Measurements from ENCODE around the gene HOXA3.

HOXA3 gene

DNA sequence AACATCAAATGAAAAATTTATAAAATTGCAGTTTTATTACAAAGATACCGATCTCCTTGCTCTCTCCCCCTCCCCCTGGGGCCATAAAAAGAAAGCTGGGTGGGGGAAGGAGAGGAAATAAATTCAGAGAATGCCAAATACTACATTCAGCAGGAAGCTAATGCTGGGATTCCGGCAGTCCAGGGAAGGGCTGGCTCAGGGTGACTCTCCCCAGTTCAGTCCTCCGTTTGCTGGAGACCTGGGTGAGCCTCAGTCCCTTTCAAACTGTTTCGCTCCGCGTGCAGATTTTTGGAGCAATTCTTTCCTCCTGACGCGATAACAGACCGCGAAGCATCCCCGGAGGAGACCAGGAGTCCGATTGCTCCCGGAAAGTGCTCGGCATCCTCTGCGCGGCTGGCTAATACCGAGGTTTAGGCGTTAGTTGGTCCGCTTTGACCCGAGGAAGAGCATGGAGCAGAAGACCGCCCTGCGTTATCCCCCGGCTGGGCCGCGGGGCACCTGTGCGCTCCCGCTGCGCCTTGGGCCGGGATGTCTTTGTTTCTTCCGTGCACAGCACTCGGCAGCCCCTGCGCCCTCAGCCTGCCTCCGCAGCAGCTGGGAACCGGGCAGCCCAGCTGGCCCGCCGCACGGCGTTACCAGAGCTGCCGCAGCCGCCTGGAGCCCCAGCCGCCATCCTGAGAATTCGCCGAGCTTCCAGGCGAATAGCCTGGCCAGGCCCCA is 46.0 kb downstream of the HOXA3 start:
- DNase-seq (ENCODE audit: low read depth in 1 of 2, low spot score in 1 of 2) = no peak

DNA sequence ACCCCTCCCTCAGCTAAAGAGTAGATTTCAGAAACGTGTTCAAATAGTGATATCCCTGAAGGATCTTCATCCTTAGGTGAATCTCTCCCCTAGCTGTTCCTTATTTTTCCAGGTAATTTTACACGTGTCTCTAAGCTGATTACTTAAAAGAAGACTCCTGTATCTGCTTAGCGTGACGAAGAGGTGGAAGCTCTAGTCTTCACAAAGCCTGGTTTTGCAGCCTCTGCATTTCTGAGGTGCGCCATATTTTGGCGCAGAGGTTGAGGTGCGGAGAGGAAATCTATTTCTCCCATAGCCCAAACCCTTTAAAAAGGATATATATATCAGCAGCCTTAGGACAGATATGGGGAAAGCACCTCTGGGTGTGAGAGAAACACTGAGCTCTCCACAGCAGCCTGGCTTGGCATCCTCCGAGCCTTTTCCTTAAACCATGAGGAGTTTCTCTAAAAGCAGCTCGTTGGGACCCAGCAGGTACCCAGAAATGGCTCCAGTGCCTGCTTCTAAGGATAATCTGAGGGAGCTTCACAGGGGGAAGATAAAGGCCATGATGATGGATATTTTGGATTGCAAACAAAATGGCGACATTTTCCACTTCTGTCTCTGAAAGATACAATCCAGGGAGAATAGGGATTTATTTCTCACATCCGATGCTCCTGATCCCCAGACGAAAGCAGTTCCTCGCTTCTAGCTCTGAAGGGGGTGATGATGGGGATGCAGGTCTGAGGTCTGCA is 46.9 kb downstream of the HOXA3 start:
- no peak for DNase-seq (ENCODE audit: low read depth in 1 of 2, low spot score in 1 of 2)

DNA sequence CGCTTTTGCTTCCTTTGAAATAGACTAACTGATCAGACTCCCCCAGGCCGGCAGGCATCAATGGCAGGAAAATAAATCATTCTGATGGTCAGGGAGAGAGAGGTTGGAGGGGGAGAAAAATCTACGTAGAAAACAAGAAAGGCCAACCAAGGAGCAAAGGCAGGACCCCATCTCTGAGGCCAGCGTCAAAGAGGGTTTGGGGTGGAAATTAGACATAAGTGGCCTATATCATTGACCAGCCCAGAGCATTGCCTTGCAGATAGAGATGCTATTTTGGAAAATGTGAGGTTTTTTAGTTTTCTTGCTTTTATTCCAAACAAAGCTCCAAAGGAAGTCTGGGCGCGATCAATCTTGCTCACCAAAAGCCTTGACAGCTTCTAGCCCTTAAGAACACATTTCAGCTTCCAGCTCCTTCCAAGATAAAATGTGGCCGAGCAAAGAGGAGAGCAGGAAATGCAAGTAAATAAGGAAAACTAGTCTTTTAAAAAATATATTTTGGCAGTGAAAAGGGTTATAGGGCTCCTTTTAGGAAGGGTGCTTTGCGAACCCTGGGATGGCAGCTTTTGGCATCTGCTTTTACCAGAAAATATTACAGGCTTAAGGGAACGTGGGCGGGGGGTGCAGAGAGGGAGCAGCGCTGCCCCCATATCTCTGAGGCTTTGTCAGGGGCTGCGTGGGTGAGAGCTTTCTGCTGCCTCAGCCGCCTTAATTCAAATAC is 47.9 kb downstream of the HOXA3 start:
- DNase-seq (ENCODE audit: low read depth in 1 of 2, low spot score in 1 of 2) = no peak

DNA sequence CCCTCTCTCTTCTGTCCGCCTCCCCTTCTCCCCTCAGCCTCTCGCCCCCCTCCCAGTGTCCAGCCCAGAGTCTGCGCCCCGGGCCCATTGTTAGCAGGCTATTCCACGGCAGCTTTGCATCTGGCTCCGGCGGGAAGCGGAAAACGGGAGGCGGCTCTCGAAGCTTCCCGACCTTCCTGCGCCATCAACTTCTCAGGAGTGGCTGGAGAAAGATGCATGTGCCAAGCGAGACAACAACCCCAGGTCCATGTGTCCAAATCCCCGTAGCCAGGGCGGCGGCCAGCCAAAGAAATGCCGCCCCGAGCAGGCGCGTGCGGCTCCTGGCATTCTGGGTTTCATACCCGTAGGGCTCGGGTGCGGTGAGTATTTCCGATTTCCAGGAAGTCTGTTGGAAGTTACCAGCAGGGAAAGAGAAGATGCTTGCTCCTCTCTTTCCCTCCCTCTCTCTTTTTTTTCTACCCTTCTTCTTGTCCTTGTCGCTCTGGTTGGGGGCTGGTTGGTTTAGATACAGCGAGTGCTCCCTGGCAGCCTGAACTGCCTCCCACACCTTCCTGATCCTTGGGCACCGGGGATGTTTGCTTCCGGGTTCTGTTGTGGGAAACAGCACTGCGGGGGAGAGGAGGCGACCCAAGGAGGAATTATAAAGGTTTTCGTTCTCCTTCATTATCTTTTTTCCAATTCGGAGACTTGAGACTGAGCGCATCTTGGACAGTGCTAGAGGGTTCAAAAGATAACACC is 48.7 kb downstream of the HOXA3 start:
- DNase-seq (ENCODE audit: low read depth in 1 of 2, low spot score in 1 of 2) = no peak

DNA sequence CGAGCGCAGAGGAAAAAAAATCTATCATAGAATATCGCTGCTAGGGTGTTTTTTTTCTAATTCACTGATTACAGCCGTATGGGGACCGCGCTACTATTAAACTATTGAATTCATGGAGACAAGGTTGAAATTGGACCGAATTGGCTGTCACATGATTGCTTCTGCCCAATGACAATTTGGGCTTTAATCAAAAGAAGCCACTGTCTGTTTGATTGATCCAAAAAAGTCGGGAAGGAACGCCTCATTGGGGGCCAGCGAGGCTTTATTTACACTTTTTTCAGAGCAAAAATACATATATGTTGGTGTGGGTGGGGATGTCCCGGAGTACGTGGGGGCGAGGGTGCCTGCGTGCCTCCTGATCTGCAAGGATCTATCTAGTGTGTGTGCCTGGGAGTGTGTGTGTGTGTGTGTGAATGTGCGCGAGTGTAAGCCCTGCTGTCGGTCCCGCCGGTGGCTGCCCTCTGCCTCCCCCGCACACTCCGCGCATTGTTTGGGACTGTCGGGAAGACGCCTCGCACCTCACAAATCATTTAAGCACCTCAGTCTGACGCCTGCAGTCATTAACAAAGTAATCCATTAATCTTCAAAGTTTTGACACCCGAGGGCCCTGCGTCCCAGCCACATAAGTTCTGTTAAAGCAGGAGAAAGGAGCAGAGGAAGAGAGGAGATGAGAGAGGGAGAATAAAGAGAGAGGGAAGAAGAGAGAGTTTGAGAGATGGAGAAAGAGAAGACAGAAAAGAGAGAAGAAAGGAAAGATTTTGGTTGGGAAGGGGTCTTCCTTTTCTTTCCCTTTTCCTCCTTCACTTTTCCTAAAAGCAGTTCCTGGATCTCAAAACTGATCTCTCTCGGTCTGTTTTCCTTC is 49.6 kb downstream of the HOXA3 start, which contains the start of gene HOXA2:
TSS of gene HOXA2 (minus strand) at position 103 of the 862 bp plus-strand sequence. CDS start 183 bp downstream, outside the sequence.
- no peak for DNase-seq (ENCODE audit: low read depth in 1 of 2, low spot score in 1 of 2)

DNA sequence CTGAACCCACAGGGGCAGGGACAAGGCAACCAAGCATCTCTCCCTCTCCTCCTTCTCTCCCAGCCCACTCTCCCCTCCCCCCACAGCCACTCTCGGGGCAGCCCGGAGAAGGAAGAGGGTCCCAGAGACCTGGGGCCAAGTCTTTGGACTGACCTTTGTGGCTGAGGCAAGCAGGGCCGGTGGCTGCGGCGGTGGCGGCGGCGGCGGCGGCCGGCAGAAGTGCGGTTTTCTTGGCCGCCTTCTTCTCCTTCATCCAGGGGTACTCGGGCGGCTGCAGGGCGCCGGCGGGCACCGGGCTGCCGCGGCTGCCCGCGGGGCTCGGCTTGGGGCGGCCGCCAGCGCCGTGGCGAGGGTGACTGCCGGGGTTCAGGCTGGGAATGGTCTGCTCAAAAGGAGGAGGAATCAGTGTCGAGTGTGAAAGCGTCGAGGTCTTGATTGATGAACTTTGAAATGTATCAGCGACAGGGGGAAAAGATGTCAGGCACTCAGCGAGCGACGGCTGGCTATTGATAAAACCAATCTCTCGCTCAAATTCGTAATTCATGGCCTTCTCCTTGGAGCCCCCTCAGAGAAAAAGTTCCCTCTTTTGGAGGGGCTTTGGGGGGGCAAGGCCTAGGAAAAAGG is 50.3 kb downstream of the HOXA3 start:
- DNase-seq (ENCODE audit: low read depth in 1 of 2, low spot score in 1 of 2) = no peak

DNA sequence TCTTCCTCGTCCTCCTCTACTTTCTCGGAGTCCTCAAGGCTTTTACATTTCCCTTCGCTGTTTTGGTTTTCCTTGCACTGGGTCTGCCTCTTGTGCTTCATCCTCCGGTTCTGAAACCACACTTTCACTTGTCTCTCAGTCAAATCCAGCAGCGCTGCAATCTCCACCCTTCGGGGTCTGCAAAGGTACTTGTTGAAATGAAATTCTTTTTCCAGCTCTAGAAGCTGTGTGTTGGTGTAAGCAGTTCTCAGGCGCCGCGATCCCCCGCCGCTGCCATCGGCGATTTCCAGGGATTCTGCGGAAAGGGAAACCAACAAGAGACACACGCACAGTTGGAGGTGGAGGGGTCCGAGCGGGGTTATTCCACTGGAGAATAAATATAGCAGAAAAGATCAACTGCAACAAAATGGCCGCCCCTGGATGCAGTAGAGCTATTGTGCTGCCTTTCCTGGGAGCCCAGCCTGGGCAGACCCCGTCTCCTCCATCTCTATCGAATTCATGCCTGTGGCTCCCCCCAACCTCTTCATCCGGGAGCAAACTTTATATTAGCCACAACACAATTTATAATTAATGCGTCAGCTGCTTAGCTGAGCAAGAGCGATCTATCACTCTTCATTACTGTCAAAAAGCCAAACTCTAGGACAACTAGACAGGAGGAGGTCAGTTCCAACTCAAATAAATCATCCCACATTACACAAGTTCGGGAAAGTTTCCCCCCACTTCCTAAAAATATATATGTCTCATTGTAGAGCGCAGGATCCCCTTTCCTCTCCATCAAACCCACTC is 51.0 kb downstream of the HOXA3 start:
- DNase-seq (ENCODE audit: low read depth in 1 of 2, low spot score in 1 of 2) = no peak

DNA sequence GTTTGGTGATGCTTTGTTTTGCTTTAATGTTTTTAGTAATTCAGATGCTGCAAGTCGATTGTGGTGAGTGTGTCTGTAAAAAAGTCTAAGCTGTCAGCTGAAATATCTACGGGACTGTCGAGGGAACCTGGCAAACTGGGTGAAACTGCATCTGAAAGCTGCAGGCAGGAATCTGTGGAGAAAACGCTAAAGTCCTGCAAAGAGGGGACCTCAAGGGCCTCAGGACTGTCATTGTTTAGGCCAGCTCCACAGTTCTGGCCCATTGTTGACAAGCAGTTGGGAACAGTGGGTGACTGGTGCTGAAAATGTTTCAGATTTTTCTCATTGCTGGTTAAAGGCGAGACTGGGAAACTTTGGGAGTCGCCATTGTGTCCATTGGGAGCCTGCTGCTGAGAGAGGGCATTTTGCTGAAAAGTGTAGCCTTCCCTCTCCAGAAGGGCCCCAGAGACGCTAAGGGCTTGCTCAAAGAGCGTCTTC is 51.7 kb downstream of the HOXA3 start:
- no peak for DNase-seq (ENCODE audit: low read depth in 1 of 2, low spot score in 1 of 2)

DNA sequence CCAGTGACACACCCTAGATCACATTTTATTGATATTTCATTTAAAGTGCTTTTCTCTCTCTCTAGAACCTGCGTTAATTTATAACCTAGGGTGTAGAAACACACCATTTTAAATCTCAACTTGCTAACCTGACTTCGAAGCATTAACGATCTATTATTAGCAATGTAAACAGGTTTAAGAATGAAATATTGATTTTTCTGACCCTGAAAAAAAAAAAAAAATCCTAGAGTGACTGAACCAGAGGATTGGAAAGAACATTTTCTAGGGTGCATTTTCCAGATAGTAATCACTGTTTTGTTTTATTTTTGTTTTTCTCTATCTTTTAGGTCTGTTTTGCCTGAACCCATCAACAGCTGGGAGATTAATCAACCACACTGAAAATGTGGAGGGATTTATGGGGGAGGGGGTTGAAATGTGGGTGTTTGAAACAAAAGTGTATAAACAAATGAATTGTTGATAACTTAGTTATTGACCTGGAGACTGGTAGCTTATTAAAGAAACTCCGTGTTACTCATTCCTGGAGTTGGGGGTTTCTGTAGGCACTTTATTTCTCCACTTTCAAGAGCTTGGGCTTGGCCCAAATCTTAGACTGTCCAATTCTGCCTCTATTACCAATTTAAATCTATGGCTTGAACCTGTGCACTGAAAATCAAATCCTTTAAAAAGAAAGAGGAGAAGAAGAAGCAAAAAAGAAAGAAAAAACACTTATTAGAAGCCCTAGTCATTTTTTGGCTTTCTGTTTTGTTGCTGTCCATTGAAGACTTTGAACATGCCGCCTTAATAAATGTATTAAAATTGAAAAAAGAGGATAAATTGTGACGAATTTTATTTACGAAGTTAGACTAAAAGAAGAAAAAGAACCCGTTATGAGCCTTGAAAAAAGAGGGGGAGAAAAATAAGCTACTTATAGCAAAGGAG is 52.7 kb downstream of the HOXA3 start:
- no peak for DNase-seq (ENCODE audit: low read depth in 1 of 2, low spot score in 1 of 2)

DNA sequence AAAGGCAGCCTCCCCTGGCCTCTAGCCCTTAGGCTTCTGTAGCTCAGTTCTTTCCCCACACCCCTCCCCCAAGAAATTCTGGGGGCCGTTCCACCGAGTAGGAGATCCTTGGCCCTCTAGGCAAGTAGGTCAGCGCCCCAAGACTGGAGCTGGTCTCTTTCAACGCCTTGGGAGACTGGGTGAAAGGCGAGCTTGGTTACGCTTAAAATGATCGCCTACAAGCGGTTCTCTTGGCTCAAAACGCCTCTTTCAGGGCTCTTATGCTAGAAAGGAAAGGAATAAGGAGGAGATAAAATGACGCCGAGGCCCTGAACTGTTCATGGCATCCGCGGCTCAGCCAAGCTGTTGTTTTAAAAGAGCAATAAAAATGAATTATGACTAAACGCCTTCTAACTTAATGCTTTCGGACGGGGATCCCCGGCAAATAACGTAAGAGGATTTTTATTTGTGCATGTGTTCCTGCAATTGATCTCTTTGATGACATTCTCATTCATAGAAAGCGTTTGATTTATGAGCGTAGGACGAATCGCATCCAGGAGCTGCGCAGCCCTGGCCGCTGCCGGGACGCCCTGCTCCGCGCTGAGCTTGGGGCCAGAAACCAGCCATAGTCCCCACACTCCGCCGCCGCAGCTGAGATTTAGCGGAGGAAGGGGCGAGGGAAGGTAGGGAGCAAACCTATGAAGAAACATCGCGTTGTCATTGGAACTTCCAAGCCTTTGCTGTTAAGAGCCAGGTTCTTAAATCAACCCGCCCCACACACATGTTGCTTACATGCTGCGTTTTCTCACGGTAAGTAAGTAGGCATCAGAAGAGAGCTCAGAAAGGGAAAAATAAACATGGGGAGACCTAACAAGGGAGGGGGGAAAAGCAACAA is 53.6 kb downstream of the HOXA3 start:
- no peak for DNase-seq (ENCODE audit: low read depth in 1 of 2, low spot score in 1 of 2)

DNA sequence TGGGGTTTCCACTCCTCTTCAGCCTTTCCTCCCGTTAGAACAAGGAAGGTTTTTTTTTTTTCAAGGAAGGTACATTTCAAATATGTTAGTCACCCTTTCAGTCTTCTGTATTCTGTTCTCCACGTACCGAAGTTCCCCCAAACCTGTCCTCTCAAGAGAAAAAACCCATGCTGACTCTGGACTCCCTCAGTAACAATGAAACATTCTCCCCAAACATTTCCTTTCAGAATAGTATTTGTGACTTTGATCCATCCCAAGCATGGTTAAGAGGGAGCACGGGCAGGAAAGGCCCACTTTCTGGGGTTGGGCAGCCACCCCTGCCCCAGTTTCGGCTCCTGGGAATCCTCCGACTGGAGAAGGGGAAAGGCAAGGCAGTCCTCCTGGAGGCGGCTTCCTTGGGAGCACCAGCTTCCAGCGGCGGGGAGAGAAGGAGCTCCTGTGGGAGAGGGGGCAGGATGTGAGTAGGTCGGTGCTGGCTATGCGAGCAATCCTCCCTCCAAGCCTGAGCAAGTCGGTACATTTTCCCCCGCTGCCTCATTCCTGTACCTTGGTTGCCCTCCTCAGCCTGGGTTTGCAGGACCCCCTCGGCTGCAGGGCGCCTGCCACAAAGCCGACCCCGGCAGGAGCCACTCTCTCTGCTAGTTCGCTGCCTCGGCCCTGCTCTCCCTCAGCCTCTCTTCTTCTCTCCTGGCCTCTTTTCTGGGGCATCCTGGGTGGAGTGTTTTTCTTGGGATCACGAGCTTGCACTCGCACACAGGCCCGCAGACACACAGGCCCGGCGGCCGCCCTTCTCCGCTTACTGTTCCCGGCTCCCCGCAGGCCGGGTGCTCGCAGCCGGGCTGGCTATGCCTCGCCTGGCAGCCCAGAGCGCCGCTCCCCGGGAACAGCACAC is 54.5 kb downstream of the HOXA3 start:
- DNase-seq (ENCODE audit: low read depth in 1 of 2, low spot score in 1 of 2) = no peak

DNA sequence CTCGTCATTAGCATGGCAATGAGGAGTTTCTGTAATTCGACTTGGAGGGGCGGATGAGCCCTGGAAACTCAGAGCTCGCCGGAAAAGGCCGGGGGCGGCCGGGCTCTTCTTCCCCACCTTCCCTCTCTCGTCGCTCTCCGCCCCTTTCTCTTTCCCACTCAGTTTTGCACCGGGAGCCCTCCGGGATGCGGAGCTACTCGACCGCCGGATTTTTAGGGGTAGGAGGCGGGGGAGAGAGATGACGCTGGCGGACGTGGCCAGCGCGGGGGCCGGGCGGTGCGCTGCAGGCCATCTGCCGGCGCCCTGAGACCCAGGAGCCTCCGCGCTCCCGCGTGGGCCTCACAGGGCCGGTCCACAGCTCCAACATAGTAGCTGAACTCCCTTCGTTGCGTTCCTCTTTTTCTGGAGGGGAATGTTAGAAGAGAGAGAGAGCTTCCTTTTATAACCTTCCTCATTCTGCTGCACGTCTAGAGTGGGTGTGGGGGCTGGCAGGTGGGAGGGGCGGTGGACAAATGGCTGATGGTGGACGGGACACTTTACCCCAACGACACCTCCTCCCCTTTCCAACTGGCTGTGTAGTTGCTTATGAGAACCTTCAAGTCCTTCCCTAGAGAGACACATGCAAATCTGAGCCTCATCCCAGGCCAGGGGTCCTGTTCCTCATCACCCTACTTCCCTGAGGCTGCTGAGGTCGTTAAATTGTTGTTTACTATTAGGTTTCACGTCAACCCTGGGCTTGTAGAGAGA is 55.4 kb downstream of the HOXA3 start:
- DNase-seq (ENCODE audit: low read depth in 1 of 2, low spot score in 1 of 2) = no peak

DNA sequence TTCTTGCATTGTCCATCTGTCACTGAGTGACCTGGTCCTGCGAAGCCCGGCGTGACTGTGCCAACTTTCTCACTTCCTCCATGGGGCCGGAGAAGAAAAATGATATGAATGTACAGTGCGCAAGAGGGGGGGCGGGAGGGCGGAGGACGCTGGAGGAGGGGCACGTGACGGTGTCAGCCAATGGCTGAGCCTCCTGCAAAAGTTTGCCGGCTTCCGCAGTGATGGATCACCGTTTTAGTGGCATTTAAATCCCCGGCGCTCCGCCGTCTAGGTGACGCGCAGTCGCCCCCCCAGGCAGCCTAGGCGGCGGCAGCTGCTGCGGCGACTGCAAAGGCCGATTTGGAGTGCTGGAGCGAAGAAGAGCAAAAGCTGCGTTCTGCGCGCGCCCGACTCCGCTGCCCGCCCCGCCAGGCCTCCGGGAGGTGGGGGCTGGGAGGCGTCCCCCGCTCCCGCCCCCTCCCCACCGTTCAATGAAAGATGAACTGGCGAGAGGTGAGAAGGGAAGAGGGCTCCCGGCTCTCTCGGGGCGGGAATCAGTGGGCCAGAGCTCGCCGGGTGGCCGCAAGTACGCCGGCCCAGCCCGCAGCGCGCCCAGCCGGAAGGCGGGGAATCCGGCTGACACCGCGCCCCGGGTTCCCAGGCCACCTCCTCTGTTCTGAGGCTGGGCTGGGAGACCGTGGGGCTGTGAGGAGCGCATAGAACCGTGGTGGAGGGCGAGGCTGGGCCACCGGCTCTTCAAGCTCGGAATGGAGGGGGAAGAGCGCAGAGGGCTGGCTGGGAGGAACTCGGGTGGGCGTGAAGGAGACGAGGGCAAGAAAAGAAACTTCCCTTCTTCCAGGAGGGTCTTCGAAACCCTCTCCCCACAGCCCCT is 56.3 kb downstream of the HOXA3 start, which contains the start of gene HOXA1:
TSS of gene HOXA1 (minus strand) at position 104 of the 871 bp plus-strand sequence. CDS start at position 16, 88 bp downstream.
- DNase-seq (ENCODE audit: low read depth in 1 of 2, low spot score in 1 of 2) = peak; percentile 24 to 38

Measured in activated T-helper 1 cell treated with anti-CD3 and anti-CD28 coated beads, Interleukin-2, amount 50 U/mL, for 16 hours (primary cell).